SK-N-DZ (cell line): Measurements from ENCODE around the gene RAMP2.
A peak's percentile ranks its signal among the peaks of the same experiment; 100 is the strongest.

Experiments used
- DNase-seq: peaks from one replicate; pipeline ENCODE4 v3.0.0-alpha.2; 2015; ENCODE audit warnings: low spot score
- small RNA-seq, 2 experiments: library from RNA; depleted of rRNA; stranded (forward); fragments of <200 nt; gene quantifications; one replicate each; pipeline ENCODE3, GENCODE V24; 2014

RAMP2 gene

DNA sequence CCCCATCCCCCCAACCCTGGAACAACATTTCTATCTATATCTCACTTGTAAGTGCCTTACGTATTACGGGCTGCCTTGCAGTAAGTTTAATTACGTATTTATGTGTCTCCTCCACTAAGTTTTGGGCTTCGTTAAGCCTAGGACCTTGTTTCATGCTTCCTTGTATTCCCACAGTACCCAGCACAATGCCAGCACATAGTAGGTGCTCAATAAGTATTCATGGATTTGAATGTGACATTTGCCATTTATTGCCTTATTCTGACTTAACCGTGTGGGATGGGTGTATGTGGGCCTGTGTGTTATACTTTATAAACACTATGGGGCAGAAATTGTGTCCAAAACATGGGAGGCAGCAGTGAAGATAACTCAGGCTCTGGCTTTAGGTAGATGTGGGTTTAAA, 31.5 kb downstream of the RAMP2 start:
- DNase-seq = no peak

DNA sequence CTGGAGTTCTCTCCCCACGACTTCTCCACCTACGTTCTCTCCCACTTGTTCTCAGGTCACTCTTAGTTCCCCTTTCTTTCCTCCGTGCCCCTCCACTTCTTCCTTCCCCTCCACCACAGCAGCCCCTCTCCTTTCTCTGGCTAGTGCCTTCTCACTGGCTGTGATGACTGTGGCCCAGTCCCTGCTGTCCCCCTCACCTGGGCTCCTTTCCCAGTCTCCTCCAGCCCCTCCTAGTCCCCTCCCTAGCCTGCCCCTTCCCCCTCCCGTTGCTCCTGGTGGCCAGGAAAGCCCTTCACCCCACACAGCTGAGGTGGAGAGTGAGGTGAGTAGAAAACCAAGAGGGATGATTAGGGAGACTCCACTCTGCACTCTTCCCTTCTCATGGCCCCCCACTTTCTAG, 34.0 kb downstream of the RAMP2 start:
- DNase-seq = no peak

DNA sequence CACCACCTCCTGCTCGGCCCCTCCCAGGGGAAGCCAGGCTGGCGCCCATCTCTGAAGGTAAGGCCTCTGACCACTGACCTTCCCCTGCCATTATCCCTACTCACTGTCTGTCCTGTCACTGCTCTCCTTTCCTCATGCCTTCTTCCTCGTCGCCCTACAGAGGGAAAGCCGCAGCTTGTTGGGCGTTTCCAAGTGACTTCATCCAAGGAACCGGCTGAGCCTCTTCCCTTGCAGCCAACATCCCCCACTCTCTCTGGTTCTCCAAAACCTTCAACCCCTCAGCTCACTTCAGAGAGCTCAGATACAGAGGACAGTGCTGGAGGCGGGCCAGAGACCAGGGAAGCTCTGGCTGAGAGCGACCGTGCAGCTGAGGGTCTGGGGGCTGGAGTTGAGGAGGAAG, 34.4 kb downstream of the RAMP2 start:
- no peak for DNase-seq

DNA sequence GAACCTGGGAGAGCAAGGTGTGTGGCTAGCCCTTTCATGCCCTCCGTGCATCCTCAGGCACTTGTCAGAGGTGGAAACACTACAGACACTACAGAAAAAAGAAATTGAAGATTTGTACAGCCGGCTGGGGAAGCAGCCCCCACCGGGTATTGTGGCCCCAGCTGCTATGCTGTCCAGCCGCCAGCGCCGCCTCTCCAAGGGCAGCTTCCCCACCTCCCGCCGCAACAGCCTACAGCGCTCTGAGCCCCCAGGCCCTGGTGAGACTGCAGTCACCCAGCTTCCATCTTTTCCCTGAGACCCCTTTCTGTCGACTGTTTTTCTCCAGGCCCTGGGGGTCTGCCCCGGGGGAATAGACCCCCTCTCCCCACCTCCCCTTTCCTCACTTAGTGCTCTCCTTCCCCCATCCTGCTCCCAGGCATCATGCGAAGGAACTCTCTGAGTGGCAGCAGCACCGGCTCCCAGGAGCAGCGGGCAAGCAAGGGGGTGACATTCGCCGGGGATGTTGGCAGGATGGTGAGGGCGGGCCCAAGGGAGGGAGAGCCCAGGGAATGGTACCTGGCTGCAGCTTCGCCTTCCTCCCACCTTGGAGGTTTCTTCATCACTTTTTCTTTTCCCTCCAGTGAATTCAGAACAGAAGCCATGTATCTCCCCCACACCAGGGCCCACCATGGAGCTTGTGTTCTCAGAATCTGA, 35.2 kb downstream of the RAMP2 start:
- DNase-seq = no peak

DNA sequence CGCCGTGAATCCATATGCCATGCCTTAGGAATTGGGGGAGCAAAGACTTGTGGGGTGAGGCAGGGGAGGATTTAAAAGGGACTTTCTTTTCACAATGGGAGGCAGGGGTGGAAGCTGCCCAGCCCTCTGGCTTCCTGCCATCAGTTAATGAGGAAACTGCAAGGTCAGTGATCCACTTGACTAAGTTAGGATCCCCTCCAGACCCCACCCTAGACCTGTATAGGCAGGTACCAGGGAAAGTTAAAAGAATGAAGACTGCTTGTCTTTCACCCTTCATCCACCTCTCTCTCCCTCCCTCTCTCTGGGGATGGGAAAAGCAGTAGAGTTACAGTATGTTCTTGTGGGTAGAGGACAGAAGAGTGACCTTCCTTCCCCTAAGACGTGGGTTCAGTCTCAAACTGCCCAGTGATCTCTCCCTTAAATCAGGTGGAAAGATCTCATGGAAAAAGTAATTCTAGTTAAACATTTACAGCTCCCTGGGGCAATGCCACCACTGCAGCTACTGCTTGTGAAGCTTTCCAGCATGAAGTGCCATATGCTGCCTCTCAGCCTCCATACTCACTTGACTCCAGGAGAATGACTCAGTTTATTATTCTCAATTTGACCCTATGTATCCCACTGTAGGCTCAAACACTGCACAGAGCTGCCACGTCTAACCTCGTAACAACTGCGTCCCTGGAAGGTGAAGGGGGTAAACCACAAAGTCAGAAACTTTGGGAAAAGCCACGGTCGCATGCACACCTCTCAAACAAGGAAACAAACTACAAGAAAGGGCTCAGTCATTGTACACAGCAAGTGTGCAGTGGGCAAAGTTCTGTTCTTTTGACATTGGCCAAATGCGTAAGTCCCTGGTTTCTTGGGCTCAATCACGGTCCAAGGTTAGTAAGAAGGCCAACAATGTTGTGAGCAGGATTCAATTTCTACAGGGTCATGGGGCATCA, 36.3 kb downstream of the RAMP2 start:
- DNase-seq = no peak

DNA sequence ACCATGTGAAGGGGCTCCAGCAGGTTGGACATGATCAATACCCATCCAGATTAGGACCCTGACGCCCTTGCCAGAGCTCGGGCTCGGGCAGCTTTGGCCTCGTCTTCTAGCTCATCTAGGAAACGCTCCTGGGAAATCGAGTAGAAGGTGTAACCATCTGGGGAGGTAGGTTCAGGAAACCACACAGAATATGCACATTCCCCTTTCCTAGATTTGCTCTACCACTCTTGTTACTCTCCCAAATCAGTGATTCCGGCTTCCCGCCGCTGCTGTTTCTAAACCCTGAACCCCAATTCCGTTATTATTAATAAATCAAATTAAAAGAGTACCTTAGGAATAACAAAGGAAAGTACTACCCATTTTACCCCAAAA, 37.0 kb downstream of the RAMP2 start:
- DNase-seq = no peak

DNA sequence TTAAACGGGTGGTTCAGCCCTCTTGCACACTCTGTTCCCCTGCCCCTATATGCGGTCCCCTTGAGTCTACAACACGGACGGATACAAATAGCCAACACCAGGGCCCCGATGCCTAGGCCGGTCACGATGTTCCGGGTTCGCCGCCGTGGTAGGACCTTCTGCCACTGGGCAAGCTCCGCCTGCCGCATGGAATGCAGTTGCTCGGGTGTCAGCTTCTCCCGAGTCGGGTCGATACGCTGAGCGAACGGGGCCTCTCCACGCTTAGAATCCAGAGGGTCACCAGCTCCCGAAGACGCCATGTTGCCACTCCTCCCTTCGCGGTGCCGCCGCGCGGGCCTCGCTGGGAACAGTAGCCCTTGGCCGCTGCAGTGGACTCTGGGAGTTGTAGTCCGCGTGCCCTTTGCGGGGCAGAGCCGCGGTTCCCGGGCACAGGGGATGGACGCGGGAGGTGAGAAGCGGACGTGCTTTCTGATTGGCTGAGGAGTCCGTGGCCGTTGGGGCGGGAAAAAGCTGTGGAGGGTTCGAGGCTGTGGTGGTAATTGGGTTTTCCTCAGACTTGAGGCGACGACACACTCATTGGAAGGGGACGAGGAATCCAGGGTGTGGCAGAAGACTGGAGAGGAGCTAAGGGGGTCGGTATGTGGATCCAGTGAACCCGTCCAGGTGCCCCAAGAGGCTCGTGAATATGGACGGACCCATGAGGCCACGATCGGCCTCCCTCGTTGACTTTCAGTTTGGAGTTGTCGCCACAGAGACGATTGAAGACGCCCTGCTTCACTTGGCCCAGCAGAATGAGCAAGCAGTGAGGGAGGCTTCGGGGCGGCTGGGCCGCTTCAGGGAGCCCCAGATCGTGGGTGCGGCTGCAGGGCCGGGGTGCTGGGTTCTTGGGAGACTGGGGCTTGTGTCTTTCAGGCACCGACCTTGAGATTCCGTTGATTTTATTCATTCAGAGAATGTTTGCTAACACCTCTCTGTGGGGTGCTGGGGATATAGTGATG, 37.7 kb downstream of the RAMP2 start, which contains the start of the genes CNTD1 and COA3:
Gene CNTD1 (plus strand): TSS at position 479 of the 998 bp plus-strand sequence. CDS start 207 bp downstream, at position 686.
Gene COA3 (minus strand): TSS at position 322 of the 998 bp plus-strand sequence. CDS start 23 bp downstream, at position 299.
- DNase-seq = peak; percentile 92

DNA sequence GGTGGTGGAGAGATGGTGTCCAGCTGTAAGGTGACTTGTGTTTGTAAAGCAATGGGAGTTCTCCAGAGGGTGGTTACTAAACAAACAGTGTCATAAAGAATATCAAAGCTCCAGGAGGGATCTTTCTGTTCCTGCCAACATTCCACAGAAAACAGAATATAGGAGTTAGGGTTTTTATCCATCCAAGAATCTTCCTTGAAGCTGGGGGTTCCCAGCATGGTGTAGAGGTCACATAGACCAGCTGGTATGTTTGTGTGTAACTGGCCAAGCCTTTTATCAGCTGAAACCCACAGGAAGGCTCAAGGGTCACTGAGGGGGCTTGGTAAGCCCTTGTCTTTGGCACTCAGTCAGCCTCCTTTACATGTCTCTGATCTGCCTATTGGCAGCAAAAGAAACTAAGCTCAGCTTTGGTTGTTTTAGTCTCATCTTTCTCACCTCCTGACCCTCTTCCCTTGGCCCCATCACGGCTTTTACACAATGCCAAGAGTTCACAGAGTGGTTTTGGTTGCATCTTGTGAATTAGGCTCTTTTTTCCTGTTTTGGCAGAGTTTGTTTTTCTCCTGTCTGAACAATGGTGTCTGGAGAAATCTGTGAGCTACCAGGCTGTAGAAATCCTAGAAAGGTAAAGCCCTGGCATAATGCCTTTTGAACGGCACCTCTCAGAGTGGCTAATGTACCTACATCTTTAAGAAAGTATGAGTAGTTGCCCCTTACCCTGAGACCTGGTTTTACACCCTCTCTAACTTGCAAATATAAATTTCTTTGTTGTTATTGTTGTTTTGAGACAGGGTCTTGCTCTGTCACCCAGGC, 42.3 kb downstream of the RAMP2 start:
- no peak for DNase-seq

DNA sequence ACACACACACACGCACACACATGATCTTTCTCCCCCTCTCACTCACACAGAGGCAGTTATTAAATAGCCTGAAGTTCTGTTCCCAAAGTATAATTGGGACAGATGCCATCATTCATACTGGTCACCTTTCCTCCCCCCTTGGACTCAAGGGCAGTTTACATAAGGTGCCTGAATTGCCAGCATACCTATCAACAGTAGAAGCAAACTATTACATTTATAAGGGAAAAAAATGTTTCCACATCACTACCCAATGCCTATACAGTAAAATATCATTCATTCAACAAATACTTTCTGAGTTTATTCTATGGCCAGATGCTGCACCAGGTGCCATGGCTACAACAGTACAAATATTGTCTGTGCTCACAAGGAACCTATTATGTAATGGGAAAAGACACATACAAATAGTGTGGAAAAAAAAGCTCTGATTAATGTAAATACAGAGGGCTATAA, 43.9 kb downstream of the RAMP2 start:
- DNase-seq = no peak

DNA sequence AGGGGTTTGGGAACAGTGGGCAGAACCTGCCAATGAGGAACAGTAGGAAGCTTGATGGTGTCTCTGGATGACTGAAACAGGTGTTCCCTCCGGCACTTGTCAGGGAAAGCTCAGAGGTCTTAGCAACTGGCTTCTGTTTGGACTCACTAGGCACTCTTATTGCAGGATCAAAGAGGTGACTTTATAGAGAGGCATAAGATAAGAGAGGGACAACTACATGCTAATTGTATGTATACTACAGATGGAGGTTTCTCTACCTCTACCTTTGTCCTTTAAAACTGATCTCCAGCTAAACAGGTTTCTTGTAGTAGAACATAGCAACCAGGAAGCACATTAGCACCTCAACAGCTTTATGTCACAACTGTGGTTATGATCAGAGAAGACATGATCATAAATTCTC, 45.2 kb downstream of the RAMP2 start:
- DNase-seq = no peak

DNA sequence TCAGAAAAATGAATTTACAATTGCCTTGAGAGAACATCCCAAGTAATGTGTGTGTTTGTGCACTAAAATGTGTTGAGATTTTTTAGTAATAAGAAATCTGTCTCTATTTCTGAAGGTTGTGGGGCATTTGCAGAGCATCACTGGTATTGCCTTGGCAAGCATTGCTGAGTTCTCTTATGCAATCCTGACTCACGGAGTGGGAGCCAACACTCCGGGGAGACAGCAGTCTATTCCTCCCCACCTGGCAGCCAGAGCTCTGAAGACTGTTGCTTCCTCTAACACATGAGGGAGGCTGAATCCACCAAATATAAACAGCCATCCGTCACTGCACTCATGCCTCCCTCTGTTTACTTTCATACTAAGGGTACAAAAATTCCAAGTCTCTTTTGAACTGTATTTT, 48.2 kb downstream of the RAMP2 start:
- DNase-seq = no peak

Small RNA genes lying within 50 kb of the gene (small RNA-seq; reads per million reads assigned to genes)
- 0 reads per million in 2 experiments for gene HMGN2P15
